IPS-18a (cell line): Measurements from ENCODE around the gene DHX16.

Experiments used
- H3K27ac ChIP-seq: one replicate; pipeline ENCODE4 v1.5.1; 2013; ENCODE audit warnings: low read length
- H3K27me3 ChIP-seq: one replicate; pipeline ENCODE4 v1.6.1; 2013; ENCODE audit warnings: mild to moderate bottlenecking, low read length; ENCODE audit not compliant: control insufficient read depth, insufficient read depth
- H3K36me3 ChIP-seq: one replicate; pipeline ENCODE4 v1.6.1; 2013; ENCODE audit warnings: low read depth, low read length; ENCODE audit not compliant: control insufficient read depth
- H3K4me1 ChIP-seq: one replicate; pipeline ENCODE4 v1.6.1; 2013; ENCODE audit warnings: low read depth, low read length; ENCODE audit not compliant: control insufficient read depth
- H3K4me3 ChIP-seq: one replicate; pipeline ENCODE4 v1.5.1; 2013; ENCODE audit warnings: low read length
- H3K9ac ChIP-seq: one replicate; pipeline ENCODE4 v1.6.1; 2013; ENCODE audit warnings: mild to moderate bottlenecking, low read length, moderate library complexity
- H3K9me3 ChIP-seq: one replicate; pipeline ENCODE4 v1.6.1; 2013; ENCODE audit warnings: low read depth, low read length; ENCODE audit not compliant: control insufficient read depth

DHX16 gene

GRCh38 chr6:30689985-30690384 is 17.2 kb upstream of the DHX16 start:
- H3K9ac ChIP-seq = peak overlapping the region; percentile 65
- H3K36me3 ChIP-seq = no peaks in the 10 kb centered on the region
- peak overlapping the region; percentile 93 for H3K4me3 ChIP-seq
- H3K27ac ChIP-seq = peak overlapping the region; percentile 37
- no peaks in the 10 kb centered on the region for H3K27me3 ChIP-seq
- H3K4me1 ChIP-seq = peaks cover 32% of the 10 kb centered on the region
- no peaks in the 10 kb centered on the region for H3K9me3 ChIP-seq

GRCh38 chr6:30689022-30689865 is 16.4 kb upstream of the DHX16 start:
- no peak overlapping the region for H3K9ac ChIP-seq
- no peaks in the 10 kb centered on the region for H3K36me3 ChIP-seq
- H3K27ac ChIP-seq = no peak overlapping the region
- H3K4me1 ChIP-seq = peaks cover 35% of the 10 kb centered on the region
- peak overlapping the region; percentile 93 for H3K4me3 ChIP-seq
- no peaks in the 10 kb centered on the region for H3K27me3 ChIP-seq
- H3K9me3 ChIP-seq = no peaks in the 10 kb centered on the region

GRCh38 chr6:30688569-30688968 is 15.8 kb upstream of the DHX16 start:
- H3K27ac ChIP-seq = no peak overlapping the region
- H3K27me3 ChIP-seq = no peaks in the 10 kb centered on the region
- no peaks in the 10 kb centered on the region for H3K9me3 ChIP-seq
- peaks cover 42% of the 10 kb centered on the region for H3K4me1 ChIP-seq
- no peaks in the 10 kb centered on the region for H3K36me3 ChIP-seq
- H3K4me3 ChIP-seq = peak overlapping the region; percentile 78
- H3K9ac ChIP-seq = no peak overlapping the region

- peak overlapping the region; percentile 56 for H3K27ac ChIP-seq
- no peaks in the 10 kb centered on the region for H3K9me3 ChIP-seq
- H3K36me3 ChIP-seq = no peaks in the 10 kb centered on the region
- peak overlapping the region; percentile 78 for H3K4me3 ChIP-seq
- H3K9ac ChIP-seq = peak overlapping the region; percentile 65
- no peaks in the 10 kb centered on the region for H3K27me3 ChIP-seq
- H3K4me1 ChIP-seq = peaks cover 49% of the 10 kb centered on the region
These were observed 15.0 kb upstream of the DHX16 start for GRCh38 chr6:30687659-30688431.

GRCh38 chr6:30686908-30687658 is 14.3 kb upstream of the DHX16 start:
- Histone ChIP-seq H3K9ac (peak overlapping the region; percentile 65), H3K27me3 (no peaks in the 10 kb centered on the region), H3K36me3 (no peaks in the 10 kb centered on the region), H3K27ac (peak overlapping the region; percentile 56), H3K9me3 (no peaks in the 10 kb centered on the region), H3K4me1 (peaks cover 56% of the 10 kb centered on the region), H3K4me3 (peak overlapping the region; percentile 78)

GRCh38 chr6:30686009-30686907 is 13.5 kb upstream of the DHX16 start, which contains the start of gene PPP1R18:
Gene PPP1R18 (minus strand): TSS chr6:30686645. CDS start chr6:30686018, 627 bp downstream.
- Histone ChIP-seq H3K27ac (peak within 1 kb of the TSS; percentile 56), H3K4me1 (peaks cover 58% of the 10 kb centered on the region), H3K36me3 (no peaks in the 10 kb centered on the region), H3K4me3 (peak within 1 kb of the TSS; percentile 78), H3K9ac (peak within 1 kb of the TSS; percentile 65), H3K9me3 (no peaks in the 10 kb centered on the region), H3K27me3 (no peaks in the 10 kb centered on the region)

- Histone ChIP-seq H3K27ac (no peak overlapping the region), H3K27me3 (no peaks in the 10 kb centered on the region), H3K9me3 (no peaks in the 10 kb centered on the region), H3K4me1 (peaks cover 56% of the 10 kb centered on the region), H3K9ac (no peak overlapping the region), H3K4me3 (peak overlapping the region; percentile 78), H3K36me3 (no peaks in the 10 kb centered on the region)
These were observed 12.6 kb upstream of the DHX16 start for GRCh38 chr6:30685157-30686008.

GRCh38 chr6:30684386-30685156 is 11.8 kb upstream of the DHX16 start:
- H3K27me3 ChIP-seq = no peaks in the 10 kb centered on the region
- no peaks in the 10 kb centered on the region for H3K9me3 ChIP-seq
- H3K9ac ChIP-seq = no peak overlapping the region
- H3K27ac ChIP-seq = no peak overlapping the region
- H3K4me3 ChIP-seq = peak overlapping the region; percentile 42
- H3K36me3 ChIP-seq = no peaks in the 10 kb centered on the region
- H3K4me1 ChIP-seq = peaks cover 51% of the 10 kb centered on the region

GRCh38 chr6:30683980-30684338 is 11.2 kb upstream of the DHX16 start:
- peak overlapping the region; percentile 42 for H3K4me3 ChIP-seq
- peaks cover 53% of the 10 kb centered on the region for H3K4me1 ChIP-seq
- H3K27me3 ChIP-seq = no peaks in the 10 kb centered on the region
- H3K27ac ChIP-seq = no peak overlapping the region
- H3K36me3 ChIP-seq = no peaks in the 10 kb centered on the region
- H3K9me3 ChIP-seq = no peaks in the 10 kb centered on the region
- H3K9ac ChIP-seq = no peak overlapping the region
